Measurements from ENCODE around the gene PHOX2A.

PHOX2A gene

DNA sequence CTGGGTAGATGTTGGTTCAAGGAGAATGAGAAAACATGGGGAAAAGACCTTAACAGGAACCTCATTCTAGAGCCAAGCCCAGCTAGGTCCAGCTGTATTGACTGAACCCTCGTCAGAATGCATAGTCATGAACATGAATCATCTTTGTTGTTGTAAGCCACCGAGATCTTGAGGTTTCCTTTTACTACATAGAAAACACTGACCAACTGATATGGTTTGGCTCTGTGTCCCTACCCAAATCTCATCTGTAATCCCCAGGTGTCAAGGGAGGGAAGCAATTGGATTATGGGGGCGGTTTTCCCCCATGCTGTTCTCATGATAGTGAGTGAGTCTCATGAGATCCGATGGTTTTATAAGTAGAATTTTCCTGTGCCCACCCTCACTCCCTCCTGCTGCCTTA, 19.4 kb upstream of the PHOX2A start:
- TF ChIP-seq, protein P1, sequence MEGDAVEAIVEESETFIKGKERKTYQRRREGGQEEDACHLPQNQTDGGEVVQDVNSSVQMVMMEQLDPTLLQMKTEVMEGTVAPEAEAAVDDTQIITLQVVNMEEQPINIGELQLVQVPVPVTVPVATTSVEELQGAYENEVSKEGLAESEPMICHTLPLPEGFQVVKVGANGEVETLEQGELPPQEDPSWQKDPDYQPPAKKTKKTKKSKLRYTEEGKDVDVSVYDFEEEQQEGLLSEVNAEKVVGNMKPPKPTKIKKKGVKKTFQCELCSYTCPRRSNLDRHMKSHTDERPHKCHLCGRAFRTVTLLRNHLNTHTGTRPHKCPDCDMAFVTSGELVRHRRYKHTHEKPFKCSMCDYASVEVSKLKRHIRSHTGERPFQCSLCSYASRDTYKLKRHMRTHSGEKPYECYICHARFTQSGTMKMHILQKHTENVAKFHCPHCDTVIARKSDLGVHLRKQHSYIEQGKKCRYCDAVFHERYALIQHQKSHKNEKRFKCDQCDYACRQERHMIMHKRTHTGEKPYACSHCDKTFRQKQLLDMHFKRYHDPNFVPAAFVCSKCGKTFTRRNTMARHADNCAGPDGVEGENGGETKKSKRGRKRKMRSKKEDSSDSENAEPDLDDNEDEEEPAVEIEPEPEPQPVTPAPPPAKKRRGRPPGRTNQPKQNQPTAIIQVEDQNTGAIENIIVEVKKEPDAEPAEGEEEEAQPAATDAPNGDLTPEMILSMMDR (IDR thresholded peaks at IDR 0.05; ENCODE audit: insufficient read depth, low read depth, low read length, missing control alignments), result no peak
- no peak overlapping the region for H3K4me3 ChIP-seq (ENCODE audit: low read length)
- peak; percentile 67 for DNase-seq (ENCODE audit: low read depth)

DNA sequence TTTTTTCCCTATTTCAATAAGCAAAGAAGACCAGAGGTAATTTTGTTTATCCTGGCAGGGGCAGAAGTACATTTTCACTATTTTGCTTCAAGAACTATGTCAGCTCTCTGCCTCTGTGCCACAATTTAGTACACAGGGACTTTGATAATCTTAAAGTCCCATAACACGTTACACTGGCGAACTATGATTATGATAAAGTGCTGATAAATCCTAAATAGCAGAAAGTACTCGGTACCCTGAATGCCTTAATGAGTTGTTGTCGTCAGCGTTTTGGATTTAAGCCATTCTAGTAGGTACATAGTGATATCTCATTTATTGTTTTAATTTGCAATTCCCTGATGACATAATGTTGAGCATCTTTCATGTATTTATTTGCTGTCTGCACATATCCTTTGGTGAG, 16.6 kb upstream of the PHOX2A start:
- H3K4me3 ChIP-seq (ENCODE audit: low read length), result no peak overlapping the region
- TF ChIP-seq, protein P1 (IDR thresholded peaks at IDR 0.05; ENCODE audit: insufficient read depth, low read depth, low read length, missing control alignments), result no peak
- no peak for DNase-seq (ENCODE audit: low read depth)

DNA sequence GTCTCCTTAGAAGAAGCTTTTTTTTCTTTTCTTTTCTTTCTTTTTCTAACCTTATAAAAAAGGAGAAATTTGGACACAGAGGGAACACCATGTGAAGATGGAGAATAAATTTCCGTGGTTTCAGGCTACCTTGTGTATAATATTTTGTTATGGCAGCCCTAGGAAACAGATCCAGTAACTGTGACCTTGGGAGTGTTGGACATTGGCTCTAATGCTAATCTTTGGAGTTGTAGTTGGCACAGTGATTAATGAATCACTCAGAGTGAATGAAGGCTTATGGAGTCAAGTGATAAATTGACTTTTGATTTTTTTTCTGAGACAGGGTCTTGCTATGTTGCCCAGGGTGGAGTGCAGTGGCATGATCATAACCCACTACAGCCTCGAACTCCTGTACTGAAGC, 15.5 kb upstream of the PHOX2A start:
- TF ChIP-seq, protein P1 (IDR thresholded peaks at IDR 0.05; ENCODE audit: insufficient read depth, low read depth, low read length, missing control alignments), result no peak
- DNase-seq (ENCODE audit: low read depth), result no peak
- no peak overlapping the region for H3K4me3 ChIP-seq (ENCODE audit: low read length)

DNA sequence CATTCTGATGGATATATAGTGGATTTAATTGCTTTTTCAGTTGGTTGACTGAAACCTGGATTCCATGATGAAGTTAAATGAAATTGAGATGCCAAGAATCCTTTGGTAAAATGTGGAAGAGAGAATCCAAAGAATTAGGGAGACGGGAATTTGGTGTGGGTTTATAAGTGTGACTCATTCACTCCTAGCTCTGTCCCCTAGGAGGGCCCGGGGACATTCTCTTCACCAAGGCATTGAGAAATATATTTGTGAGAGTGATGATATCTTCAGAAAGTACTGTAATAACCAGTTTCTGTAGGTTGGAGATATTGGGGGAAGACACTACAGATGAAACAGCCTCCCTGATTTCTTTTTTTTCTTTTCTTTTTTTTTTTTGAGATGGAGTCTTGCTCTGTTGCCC, 13.6 kb upstream of the PHOX2A start:
- TF ChIP-seq, protein P1 (IDR thresholded peaks at IDR 0.05; ENCODE audit: insufficient read depth, low read depth, low read length, missing control alignments), result no peak
- no peak overlapping the region for H3K4me3 ChIP-seq (ENCODE audit: low read length)
- no peak for DNase-seq (ENCODE audit: low read depth)

DNA sequence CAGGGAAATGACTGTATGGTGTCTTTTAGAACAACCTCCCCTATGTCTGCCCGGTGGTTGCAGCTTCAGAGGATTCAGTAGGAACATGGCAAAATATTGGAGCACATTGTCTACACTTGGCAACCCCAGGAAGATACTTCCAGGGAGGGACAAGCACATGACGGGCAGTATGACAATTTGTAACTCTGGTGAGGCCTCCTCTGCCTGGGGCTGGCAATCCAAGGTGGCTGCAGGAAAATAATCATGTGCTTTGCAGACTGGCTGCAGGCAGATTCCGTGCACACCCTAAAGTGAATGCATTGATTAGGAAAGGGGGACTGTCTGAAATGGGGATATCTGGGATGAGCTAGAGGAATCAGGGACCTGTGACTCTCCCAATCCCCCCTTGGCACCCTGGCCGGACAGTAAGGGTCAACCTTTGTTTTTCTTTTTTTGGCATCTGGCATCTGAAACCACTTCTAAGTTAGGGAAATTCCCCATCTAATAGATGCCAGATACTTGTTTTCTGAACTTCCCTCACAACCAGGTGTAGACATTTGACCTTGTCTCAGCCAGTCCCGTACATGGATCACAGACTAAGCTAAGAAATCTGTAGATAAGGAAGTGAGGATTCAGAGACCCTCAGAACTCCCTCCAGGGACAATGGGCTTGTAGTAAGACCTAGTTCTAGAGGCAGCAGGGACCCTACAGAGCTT, 10.5 kb upstream of the PHOX2A start:
- TF ChIP-seq, protein P1 (IDR thresholded peaks at IDR 0.05; ENCODE audit: insufficient read depth, low read depth, low read length, missing control alignments), result no peak
- no peak overlapping the region for H3K4me3 ChIP-seq (ENCODE audit: low read length)
- no peak for DNase-seq (ENCODE audit: low read depth)

DNA sequence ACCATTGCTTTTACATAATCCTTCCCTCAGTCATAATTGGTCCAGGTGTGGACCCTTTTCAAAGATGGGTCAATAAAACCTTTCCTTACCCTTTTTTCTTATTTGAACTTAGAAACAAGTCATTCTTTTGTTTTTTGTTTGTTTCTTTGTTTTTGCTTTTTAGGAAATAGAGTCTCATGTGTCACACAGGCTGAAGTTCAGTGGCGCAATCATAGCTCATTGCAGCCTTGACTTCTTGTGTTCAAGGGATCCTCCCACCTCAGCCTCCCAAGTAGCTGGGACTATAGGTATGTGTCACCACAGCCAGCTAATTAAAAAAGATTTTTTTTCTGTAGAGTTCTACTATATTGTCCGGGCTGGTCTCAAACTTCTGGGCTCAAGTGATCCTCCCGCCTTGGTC, 9.4 kb upstream of the PHOX2A start:
- no peak for DNase-seq (ENCODE audit: low read depth)
- TF ChIP-seq, protein P1 (IDR thresholded peaks at IDR 0.05; ENCODE audit: insufficient read depth, low read depth, low read length, missing control alignments), result no peak
- H3K4me3 ChIP-seq (ENCODE audit: low read length), result no peak overlapping the region

DNA sequence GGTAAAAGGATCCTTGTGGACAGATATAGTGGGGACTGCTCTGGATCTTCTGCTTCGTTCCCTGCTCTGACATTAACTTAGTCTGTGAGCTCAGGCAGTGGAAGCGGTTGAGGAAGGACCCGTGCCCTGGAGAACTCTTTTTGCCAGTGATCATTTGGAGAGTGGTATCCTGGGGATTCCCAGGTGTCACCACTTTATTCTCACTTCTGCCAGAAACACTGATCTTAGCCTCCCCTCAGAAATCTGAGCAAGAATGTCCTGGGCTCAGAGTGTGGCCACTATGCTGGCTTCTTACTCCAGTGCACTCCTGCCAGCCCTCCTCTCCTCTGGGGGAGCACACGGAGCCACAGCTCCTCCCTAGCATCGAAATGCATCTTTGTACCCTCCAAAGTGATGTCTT, 7.6 kb upstream of the PHOX2A start:
- no peak for DNase-seq (ENCODE audit: low read depth)
- TF ChIP-seq, protein P1 (IDR thresholded peaks at IDR 0.05; ENCODE audit: insufficient read depth, low read depth, low read length, missing control alignments), result no peak
- no peak overlapping the region for H3K4me3 ChIP-seq (ENCODE audit: low read length)

Measured in epithelial cell of esophagus (primary cell).